T-cell (primary cell): Measurements from ENCODE around the gene DCBLD2. TPM values are rescaled to one million over a fixed set of nuclear protein-coding genes. Genes with fewer than 3 reads are reported as not detected.

Experiments used
- ATAC-seq, 4 experiments: fragments of 200-7000 bp in 3 of 4; fragments of 150-1000 bp in 1 of 4; cut with Tn5 transposase; replicated peaks in 1 of 4; 1 replicate in 3 of 4; 2 replicates in 1 of 4; pipeline ENCODE4 v1.10.0; 2021; ENCODE audit warnings: moderate library complexity in 3 of 4, mild to moderate bottlenecking in 2 of 4, moderate number of reproducible peaks in 1 of 4
- CTCF ChIA-PET, 2 donors: fragments of 300-600 bp; sonication (Branson Sonifier 250); formaldehyde crosslinking; loops; one replicate each; lab custom pipeline; 2022; ENCODE audit warnings: antibody characterized with exemption in 2 of 2; lab: Charles Lee
- POLR2A ChIA-PET, 2 donors: fragments of 300-600 bp; sonication (Branson Sonifier 250); formaldehyde crosslinking; loops; one replicate each; lab custom pipeline; 2022; ENCODE audit warnings: antibody characterized with exemption in 2 of 2; lab: Charles Lee
- DNase-seq, 35 experiments: peaks; one replicate each; pipeline versions ENCODE4 v3.0.0 to v3.0.0-alpha.2; 2013 to 2023
- H3K27ac ChIP-seq: one replicate; pipeline ENCODE4 v1.5.1; 2013; ENCODE audit warnings: low read length
- H3K27me3 ChIP-seq, 2 experiments: replicated peaks in 1 of 2; 1 replicate in 1 of 2; 2 replicates in 1 of 2; pipeline versions ENCODE4 v1.6.1 to v1.7.0; 2013; ENCODE audit warnings: low read length in 1 of 2, mixed read lengths in 1 of 2; ENCODE audit not compliant: control insufficient read depth in 2 of 2, insufficient read depth in 2 of 2; ENCODE audit errors: extremely low read depth in 1 of 2
- H3K36me3 ChIP-seq, 2 donors: 1 replicate in 1 of 2; 2 replicates in 1 of 2; pipeline versions ENCODE4 v1.6.1 to v1.7.0; 2013; ENCODE audit warnings: low read length in 1 of 2; ENCODE audit not compliant: control insufficient read depth in 2 of 2, insufficient read depth in 1 of 2; ENCODE audit errors: extremely low read depth in 1 of 2
- H3K4me1 ChIP-seq, 2 experiments: 1 replicate in 1 of 2; 2 replicates in 1 of 2; pipeline versions ENCODE4 v1.6.1 to v1.7.0; 2013; ENCODE audit warnings: low read length in 2 of 2, mixed read lengths in 1 of 2; ENCODE audit not compliant: insufficient read depth in 2 of 2, control insufficient read depth in 1 of 2; ENCODE audit errors: extremely low read depth in 1 of 2
- H3K4me3 ChIP-seq, 2 donors: 1 replicate in 1 of 2; 2 replicates in 1 of 2; pipeline versions ENCODE4 v1.5.1 to v1.7.0; 2013; ENCODE audit warnings: mild to moderate bottlenecking in 2 of 2, low read length in 1 of 2, moderate library complexity in 1 of 2; ENCODE audit not compliant: control insufficient read depth in 1 of 2; ENCODE audit errors: extremely low read depth in 1 of 2
- H3K9me3 ChIP-seq: 2 replicates; pipeline ENCODE4 v1.7.0; 2013
- H3K27ac Mint-ChIP-seq, 2 donors: one replicate each; pipeline ENCODE4 v1.8.0; 2020 to 2021; ENCODE audit warnings: mild to moderate bottlenecking in 2 of 2, mixed read lengths in 2 of 2
- H3K27me3 Mint-ChIP-seq, 2 donors: one replicate each; pipeline ENCODE4 v1.8.0; 2021 to 2022; ENCODE audit warnings: mixed read lengths in 2 of 2
- H3K36me3 Mint-ChIP-seq: one replicate; pipeline ENCODE4 v1.8.0; 2021; ENCODE audit warnings: mixed read lengths
- H3K4me1 Mint-ChIP-seq, 3 donors: one replicate each; pipeline ENCODE4 v1.8.0; 2020 to 2022; ENCODE audit warnings: mixed read lengths in 3 of 3, mild to moderate bottlenecking in 1 of 3
- H3K4me3 Mint-ChIP-seq, 3 donors: one replicate each; pipeline ENCODE4 v1.8.0; 2020 to 2022; ENCODE audit warnings: mild to moderate bottlenecking in 3 of 3, mixed read lengths in 3 of 3, moderate library complexity in 3 of 3
- H3K9me3 Mint-ChIP-seq, 3 donors: one replicate each; pipeline ENCODE4 v1.8.0; 2020 to 2022; ENCODE audit warnings: mixed read lengths in 3 of 3
- WGBS: methylation state at CpG from one replicate; pipeline ENCODE4 v1.1.5; 2013; ENCODE audit warnings: missing lambda C conversion rate; ENCODE audit not compliant: insufficient coverage; 5-methylcytosine and 5-hydroxymethylcytosine counted together
- total RNA-seq, 35 experiments: library from RNA in 6 of 35; stranded (reverse) in 6 of 35; fragments of 120-200 nt in 1 of 35; gene quantifications; one replicate each; pipeline versions ENCODE4 v1.2.1 to v1.2.4 and lab custom pipeline; 2013 to 2026

The DCBLD2 gene
- total RNA-seq (1 to 10 TPM; 2.3 to 3.0 (median 2.8) TPM), total RNA-seq (lab: John Stamatoyannopoulos, UW) (0.91 to 9.0 (median 2.4) reads per million in 29 experiments)
- 1.5 TPM for total RNA-seq (2013)

GRCh38 chr3:98901392-98902350, at the start of gene DCBLD2:
Gene DCBLD2, minus strand, starts transcription at chr3:98901695. Its CDS starts 369 bp downstream, at chr3:98901326.
- Histone ChIP-seq H3K4me3 (peak within 1 kb of the TSS; percentile 76 to 77), H3K36me3 (no peaks in the 10 kb centered on the region), H3K27me3 (peaks cover 0 to 10% of the 10 kb centered on the region in 2 experiments), H3K9me3 (no peaks in the 10 kb centered on the region), H3K27ac (peak within 1 kb of the TSS; percentile 41), H3K4me1 (peaks cover 9 to 16% of the 10 kb centered on the region in 2 experiments)
- CTCF ChIA-PET, result interaction anchor here (0.6 to 1.2 kb wide), 5 partner anchors 10 to 307 kb away, joined by 3 to 5 read pairs (median 4); no protein-coding TSS in a partner anchor
- H3K27ac Mint-ChIP-seq, result peak within 1 kb of the TSS; percentile 47 to 84
- peaks cover 5 to 8% of the 10 kb centered on the region in 2 donors for H3K27me3 Mint-ChIP-seq
- POLR2A ChIA-PET, result interaction anchor here (0.6 to 1.2 kb wide), 6 partner anchors 112 to 1305 kb away, joined by 3 to 11 read pairs (median 6); partner anchors contain the start of genes CLDND1 (in 1 of the 2) and CMSS1 (in 1 of the 2)
- peaks cover 10 to 19% (median 18%) of the 10 kb centered on the region in 3 donors for H3K4me1 Mint-ChIP-seq
- ATAC-seq (peak; percentile 97 to 98 (median 98)), DNase-seq (peak; percentile 79 to 94 (median 88))
- H3K9me3 Mint-ChIP-seq, result no peaks in the 10 kb centered on the region
- peak within 1 kb of the TSS; percentile 88 to 91 (median 89) for H3K4me3 Mint-ChIP-seq
- no peaks in the 10 kb centered on the region for H3K36me3 Mint-ChIP-seq
- WGBS, result under 1% methylated on average over 64 of the region's 86 CpGs

GRCh38 chr3:98945666-98946065, 44.2 kb upstream of the DCBLD2 start:
- CTCF ChIA-PET, result no interaction called here

GRCh38 chr3:98945101-98945524, 43.6 kb upstream of the DCBLD2 start:
- H3K4me3 Mint-ChIP-seq, result no peak overlapping the region
- Histone ChIP-seq H3K27me3 (no peaks in the 10 kb centered on the region), H3K4me3 (no peak overlapping the region), H3K27ac (no peak overlapping the region), H3K4me1 (no peaks in the 10 kb centered on the region), H3K9me3 (no peaks in the 10 kb centered on the region), H3K36me3 (no peaks in the 10 kb centered on the region)
- DNase-seq (no peak), ATAC-seq (no peak)
- no peaks in the 10 kb centered on the region for H3K36me3 Mint-ChIP-seq
- WGBS, result no CpG with 5 or more reads among the region's 1 CpG
- H3K27me3 Mint-ChIP-seq, result peaks cover 3 to 7% of the 10 kb centered on the region in 2 donors
- H3K27ac Mint-ChIP-seq, result no peak overlapping the region
- no peaks in the 10 kb centered on the region for H3K4me1 Mint-ChIP-seq
- ChIA-PET CTCF (no interaction called here), POLR2A (no interaction called here)
- peaks cover 0 to 4% (median 2%) of the 10 kb centered on the region in 3 donors for H3K9me3 Mint-ChIP-seq

More at GRCh38 chr3:98945666-98946065, 44.2 kb upstream of the DCBLD2 start:
- no peaks in the 10 kb centered on the region for H3K4me1 Mint-ChIP-seq
- Histone ChIP-seq H3K4me1 (no peaks in the 10 kb centered on the region), H3K4me3 (no peak overlapping the region), H3K9me3 (no peaks in the 10 kb centered on the region), H3K27me3 (no peaks in the 10 kb centered on the region), H3K27ac (no peak overlapping the region), H3K36me3 (no peaks in the 10 kb centered on the region)
- no peaks in the 10 kb centered on the region for H3K36me3 Mint-ChIP-seq
- POLR2A ChIA-PET, result no interaction called here
- no peak for DNase-seq
- WGBS, result no CpG with 5 or more reads among the region's 1 CpG
- no peak for ATAC-seq
- H3K27me3 Mint-ChIP-seq, result peaks cover 3 to 11% of the 10 kb centered on the region in 2 donors
- no peak overlapping the region for H3K27ac Mint-ChIP-seq
- H3K4me3 Mint-ChIP-seq, result no peak overlapping the region
- peaks cover 0 to 2% (median 0%) of the 10 kb centered on the region in 3 donors for H3K9me3 Mint-ChIP-seq

- Mint-ChIP-seq H3K4me1 (no peaks in the 10 kb centered on the region), H3K27me3 (peaks cover 11 to 25% of the 10 kb centered on the region in 2 donors), H3K4me3 (no peak overlapping the region), H3K9me3 (peaks cover 12 to 24% (median 17%) of the 10 kb centered on the region in 3 donors), H3K36me3 (no peaks in the 10 kb centered on the region), H3K27ac (no peak overlapping the region)
- ATAC-seq, result no peak
- POLR2A ChIA-PET, result no interaction called here
- no peaks in the 10 kb centered on the region for H3K4me1 ChIP-seq
- H3K27ac ChIP-seq, result no peak overlapping the region
- CTCF ChIA-PET, result interaction anchor here in 1 of 2 donors (0.7 kb wide), 1 partner anchor 12 kb away, joined by 4 read pairs; no protein-coding TSS in a partner anchor
- H3K4me3 ChIP-seq, result no peak overlapping the region
- H3K27me3 ChIP-seq, result no peaks in the 10 kb centered on the region
- no peaks in the 10 kb centered on the region for H3K36me3 ChIP-seq
- no peaks in the 10 kb centered on the region for H3K9me3 ChIP-seq
- no peak for DNase-seq
Measured at GRCh38 chr3:98930413-98930812, 28.9 kb upstream of the DCBLD2 start.

GRCh38 chr3:98921957-98922356, 20.5 kb upstream of the DCBLD2 start:
- no peak for DNase-seq
- no CpG with 5 or more reads among the region's 2 CpGs for WGBS
- Mint-ChIP-seq H3K27ac (no peak overlapping the region), H3K9me3 (no peaks in the 10 kb centered on the region), H3K4me3 (no peak overlapping the region), H3K4me1 (no peaks in the 10 kb centered on the region), H3K36me3 (no peaks in the 10 kb centered on the region), H3K27me3 (peaks cover 4 to 37% of the 10 kb centered on the region in 2 donors)
- ATAC-seq, result no peak
- Histone ChIP-seq H3K4me3 (no peak overlapping the region), H3K9me3 (no peaks in the 10 kb centered on the region), H3K36me3 (no peaks in the 10 kb centered on the region), H3K27ac (no peak overlapping the region), H3K4me1 (no peaks in the 10 kb centered on the region), H3K27me3 (no peaks in the 10 kb centered on the region)
- ChIA-PET CTCF (no interaction called here), POLR2A (no interaction called here)

- Histone ChIP-seq H3K27me3 (no peaks in the 10 kb centered on the region), H3K36me3 (no peaks in the 10 kb centered on the region), H3K4me1 (no peaks in the 10 kb centered on the region), H3K27ac (no peak overlapping the region), H3K4me3 (no peak overlapping the region), H3K9me3 (no peaks in the 10 kb centered on the region)
- Mint-ChIP-seq H3K27ac (no peak overlapping the region), H3K4me3 (no peak overlapping the region), H3K36me3 (no peaks in the 10 kb centered on the region), H3K27me3 (peaks cover 3 to 41% of the 10 kb centered on the region in 2 donors), H3K4me1 (no peaks in the 10 kb centered on the region), H3K9me3 (no peaks in the 10 kb centered on the region)
- ATAC-seq (no peak), DNase-seq (no peak)
- CTCF ChIA-PET, result no interaction called here
- POLR2A ChIA-PET, result no interaction called here
- WGBS, result no CpG with 5 or more reads among the region's 2 CpGs
Measured at GRCh38 chr3:98920166-98920565, 18.7 kb upstream of the DCBLD2 start.
